ENCODE measurements around the gene SLBP.

SLBP gene

GRCh38 chr4:1670279-1670678, 41.8 kb downstream of the SLBP start:
- DNase-seq = no peak

- no peak for DNase-seq
These were observed 42.3 kb downstream of the SLBP start for GRCh38 chr4:1669850-1670249.

- no peak for DNase-seq
These were observed 42.8 kb downstream of the SLBP start for GRCh38 chr4:1669270-1669669.

DNA sequence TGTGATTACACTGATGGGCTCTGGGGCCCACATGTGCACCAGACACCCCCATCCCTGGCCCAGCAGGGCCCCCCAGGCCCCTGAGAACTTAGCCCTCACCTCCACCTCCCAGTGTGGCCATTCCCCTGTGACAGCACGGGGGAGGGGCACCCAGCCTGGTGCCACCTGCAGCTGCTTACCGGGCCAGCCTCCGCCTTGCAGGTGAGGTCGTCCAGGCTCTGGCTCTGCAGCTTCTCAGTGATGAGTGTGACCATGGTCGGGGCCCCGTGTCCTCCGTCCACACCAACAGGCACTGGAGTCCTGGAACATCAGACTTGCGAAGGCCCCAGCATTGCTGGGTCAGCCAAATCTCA, 43.7 kb downstream of the SLBP start:
- DNase-seq = no peak

DNA sequence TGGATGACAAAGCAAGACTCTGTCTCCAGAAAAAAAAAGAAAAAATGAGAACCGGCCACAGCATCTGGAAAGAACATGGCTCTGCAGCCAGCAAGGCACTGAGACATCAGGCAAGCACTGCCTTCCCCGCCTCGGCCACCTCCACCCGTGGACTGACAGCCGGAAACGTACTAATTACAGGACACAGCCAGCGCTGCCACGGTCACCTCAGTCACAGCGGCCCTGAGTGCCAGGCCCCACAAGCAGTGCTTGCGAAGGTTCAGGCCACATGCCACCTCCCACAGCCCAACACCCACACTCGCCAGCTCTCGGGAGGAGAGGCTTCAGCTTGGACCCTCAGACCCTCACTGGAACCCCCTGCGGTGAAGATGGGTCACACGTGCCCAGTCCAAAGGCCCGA, 44.8 kb downstream of the SLBP start:
- no peak for DNase-seq

DNA sequence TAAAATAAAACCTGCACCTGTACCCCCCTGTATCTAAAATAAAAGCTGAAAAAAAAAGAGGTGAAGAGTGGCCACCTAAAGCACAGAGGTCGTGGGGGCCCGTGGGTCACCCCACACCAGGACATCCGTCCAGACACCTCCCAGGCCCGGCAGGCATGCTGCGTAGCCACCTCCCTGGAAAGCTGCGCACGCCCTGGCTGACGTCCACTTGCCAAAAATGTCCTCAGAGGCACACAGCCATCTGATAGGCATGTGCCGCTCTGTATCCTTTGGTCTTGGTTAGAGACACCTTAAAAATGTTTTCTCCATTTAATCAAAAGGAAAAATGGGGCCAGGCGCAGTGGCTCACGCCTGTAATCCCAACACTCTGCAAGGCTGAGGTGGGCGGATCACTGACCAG, 45.7 kb downstream of the SLBP start:
- DNase-seq = no peak

DNA sequence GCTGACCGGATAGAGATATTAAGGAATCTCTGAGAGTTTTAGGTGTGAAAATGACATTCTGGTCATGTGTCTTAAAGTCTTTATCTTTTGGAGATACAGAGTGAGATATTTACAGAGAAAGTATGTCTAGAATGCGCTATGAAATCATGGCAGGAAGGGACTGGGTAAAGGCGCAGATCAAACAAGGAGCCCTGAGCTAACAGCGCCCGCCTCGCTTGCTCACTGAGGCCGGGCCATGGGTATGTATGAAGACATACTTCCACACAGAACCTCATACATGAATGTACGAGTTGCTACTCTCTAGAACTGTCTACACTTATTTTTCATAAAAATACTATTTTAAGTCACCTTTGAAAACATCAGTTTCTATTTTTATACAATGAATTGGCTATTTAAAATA, 48.0 kb downstream of the SLBP start:
- DNase-seq = no peak

DNA sequence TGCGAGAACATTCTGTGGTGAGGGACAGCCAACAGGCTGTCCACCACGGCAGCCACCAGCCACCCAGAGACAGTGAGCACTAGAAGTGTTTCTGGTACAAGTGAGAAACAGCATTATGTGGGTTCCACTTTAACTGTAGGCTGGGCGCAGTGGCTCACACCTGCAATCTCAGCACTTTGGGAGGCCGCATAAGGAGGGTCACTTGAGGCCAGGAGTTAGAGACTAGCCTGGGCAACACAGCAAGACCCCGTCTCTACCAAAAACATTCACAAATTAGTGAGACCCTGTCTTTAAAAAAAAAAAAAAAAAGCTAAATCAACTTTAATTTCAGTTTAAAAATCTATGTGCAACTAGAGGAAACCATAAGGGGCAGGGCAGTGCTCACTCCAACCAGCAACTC, 48.6 kb downstream of the SLBP start:
- DNase-seq = no peak

- no peak for DNase-seq
These were observed 50.4 kb downstream of the SLBP start for GRCh38 chr4:1661695-1662094.

DNA sequence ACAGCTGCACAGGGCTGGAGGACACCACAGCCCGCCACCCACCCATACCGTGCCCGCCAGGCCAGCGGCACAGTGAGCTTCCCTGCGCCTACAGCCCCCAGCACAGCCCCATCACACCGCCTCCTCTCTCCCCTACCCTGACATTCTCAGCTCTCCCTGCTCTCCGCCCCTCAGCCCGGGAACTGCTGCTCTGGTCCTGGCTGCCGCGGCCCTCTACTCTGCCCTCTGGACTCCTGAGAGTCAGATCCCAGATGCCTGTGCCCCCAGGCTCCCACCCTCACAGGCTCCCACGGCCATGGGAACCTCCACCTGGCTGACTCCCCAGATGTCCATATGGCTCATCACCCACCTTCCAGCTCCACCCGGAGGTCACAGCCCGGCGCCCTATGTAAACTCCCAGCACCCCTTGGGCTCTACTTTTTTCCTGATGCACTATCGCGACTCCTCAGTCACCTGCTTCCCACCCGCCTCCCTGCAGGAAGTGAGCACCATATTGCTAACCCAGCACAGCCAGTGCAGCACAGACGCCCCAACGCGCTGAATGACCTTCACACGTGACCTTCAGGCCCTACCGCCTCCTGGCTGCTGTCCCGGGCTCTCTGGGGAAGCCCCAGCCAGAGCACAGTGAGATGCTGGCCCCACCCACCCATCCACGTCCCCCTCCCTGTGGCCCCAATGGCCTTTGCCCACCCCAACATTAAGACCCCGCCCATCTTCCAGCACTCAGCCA, 51.0 kb downstream of the SLBP start:
- DNase-seq = no peak

DNA sequence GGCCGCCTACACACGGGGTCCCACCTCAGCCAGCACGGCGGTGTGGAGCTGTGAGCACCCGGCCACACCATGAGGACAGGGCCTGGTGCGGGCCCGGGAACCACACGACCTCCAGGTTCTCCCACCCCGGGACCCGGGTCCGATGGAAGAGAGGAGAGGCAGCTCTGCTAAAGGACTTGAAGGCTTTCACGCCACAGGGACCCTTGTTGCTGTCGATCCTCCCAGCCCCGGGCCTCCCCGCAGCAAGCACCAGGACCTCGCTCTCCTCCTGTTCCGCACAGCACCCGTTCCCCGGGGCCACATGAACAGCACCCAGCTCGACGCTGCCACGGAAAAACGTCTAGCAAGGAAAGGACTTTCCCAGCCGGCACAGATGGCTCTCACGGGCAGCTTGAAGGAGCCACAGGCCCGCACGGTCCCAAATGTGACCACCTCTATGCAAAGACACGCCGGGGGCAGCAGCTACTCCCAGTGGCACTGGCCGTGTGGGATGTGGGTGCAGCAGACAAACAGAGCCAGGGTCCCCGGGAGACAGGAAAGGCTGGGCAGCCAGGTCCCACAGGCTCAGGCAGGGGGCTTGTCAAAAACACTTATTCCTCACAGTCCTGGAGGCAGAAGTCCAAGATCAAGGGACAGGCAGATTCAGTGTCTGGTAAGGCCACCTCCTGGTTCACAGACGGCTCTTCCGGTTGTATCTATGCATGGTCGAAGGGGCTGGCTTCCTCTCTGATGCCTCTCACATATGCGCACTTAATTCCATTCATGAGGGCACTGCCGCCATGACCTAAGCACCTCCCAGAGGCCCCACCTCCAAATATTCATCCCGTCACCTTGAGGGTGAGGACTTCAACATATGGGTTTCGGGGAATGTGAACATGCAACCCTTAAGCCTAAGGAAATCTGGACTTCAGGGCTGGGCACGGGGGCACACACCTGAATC, 52.7 kb downstream of the SLBP start:
- DNase-seq = no peak

DNA sequence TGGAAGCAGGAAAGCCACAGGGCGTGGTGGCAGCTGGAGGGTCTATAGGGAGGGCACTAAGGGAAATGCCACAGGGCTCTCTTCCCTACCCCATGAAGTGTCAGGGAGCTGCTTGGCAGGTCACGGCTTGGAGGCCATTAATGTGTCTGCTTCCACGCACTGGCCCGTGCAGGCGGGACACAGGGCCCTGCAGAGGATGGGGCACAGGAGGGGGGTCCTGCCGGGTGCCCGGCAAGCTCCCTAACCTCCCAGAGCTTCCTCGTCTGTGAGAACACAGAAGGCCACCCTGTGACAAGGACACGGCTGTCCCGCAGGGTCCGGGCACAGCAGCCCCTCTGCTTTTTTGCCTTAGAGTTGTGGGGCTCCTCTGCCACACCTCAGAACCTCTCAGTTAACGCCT, 53.5 kb downstream of the SLBP start:
- no peak for DNase-seq

GRCh38 chr4:1658146-1658545, 54.0 kb downstream of the SLBP start:
- DNase-seq = no peak

- DNase-seq = no peak
These were observed 55.1 kb downstream of the SLBP start for GRCh38 chr4:1656986-1657385.

DNA sequence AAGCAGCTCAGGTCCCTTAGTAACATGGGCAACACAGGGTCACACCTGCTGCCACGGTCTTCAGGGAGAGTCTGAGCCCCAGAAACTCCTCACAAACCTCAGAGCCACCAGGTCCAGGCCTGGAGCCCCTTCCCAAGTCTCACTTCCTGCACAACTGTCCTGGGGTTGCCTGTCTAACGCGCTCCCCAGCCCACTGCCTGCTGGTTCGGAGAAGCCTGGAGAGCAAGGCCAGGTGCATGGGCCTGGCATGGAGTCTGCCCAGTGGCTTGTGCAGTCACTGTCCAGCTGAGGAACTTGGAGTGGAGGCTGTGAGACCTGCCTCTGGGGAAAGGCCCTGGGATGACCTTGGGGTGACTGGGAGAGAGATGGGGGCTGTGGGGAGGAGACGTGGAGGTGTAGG, 56.0 kb downstream of the SLBP start:
- no peak for DNase-seq

GRCh38 chr4:1655676-1656075, 56.4 kb downstream of the SLBP start:
- no peak for DNase-seq

GRCh38 chr4:1655081-1655480, 57.0 kb downstream of the SLBP start:
- no peak for DNase-seq

GRCh38 chr4:1654216-1654955, 57.7 kb downstream of the SLBP start:
- DNase-seq = no peak

DNA sequence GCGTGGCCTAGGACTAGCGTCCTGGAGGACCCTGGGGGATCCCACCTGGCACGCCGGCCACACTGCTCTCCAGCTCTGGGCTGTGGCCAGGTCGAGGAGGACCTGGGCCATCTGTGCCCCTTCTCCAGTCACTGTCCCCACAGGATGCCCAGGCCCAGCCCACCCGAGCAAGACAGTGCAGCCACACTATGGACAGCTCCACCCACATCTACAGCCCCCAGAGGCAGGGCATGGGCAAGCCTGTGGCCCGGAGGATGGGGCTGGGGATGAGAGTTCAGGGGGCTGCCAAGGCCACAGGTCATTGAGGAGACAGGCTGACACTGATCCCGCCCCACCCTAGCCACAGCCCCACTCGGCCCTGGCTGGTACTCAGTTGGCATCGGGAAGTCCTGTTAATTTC, 58.3 kb downstream of the SLBP start:
- DNase-seq = no peak

- DNase-seq = no peak
These were observed 60.0 kb downstream of the SLBP start for GRCh38 chr4:1652088-1652487.

DNA sequence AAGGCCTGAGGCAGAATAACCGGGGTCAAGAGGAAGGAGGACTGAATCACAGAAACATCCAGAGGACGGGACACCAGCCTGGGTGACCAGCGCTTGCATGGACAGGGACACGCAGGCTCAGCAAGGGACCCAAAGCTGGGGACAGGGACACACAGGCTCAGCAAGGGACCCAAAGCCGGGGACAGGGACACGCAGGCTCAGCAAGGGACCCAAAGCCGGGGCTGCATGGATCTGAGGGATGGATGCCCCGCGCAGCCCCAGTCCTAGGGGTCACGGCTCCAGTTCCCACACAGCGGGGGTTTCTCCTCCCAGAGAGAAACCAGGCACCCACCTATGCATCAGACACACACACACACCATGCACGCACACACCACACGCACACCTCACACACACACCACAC, 60.5 kb downstream of the SLBP start:
- no peak for DNase-seq

- no peak for DNase-seq
These were observed 63.2 kb downstream of the SLBP start for GRCh38 chr4:1648962-1649361.

DNA sequence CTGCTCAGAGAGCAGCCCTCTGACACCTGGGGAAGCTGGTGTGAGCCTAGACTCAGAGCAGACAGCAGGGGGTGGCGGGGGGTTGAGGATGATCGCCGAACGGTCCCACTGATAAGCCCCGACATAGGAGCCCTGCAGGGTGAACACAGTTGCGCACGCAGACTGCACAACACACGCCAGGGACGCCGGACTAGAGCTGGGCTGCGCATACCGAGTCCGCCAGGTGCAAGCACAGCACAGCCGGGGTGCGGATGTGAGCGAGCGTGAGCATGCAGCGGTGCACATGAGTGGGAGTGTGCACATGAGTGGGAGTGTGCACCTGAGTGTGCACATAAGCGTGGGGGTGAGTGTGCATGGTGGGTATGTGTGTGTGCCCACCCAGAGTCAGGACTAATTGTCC, 64.7 kb downstream of the SLBP start:
- no peak for DNase-seq

DNA sequence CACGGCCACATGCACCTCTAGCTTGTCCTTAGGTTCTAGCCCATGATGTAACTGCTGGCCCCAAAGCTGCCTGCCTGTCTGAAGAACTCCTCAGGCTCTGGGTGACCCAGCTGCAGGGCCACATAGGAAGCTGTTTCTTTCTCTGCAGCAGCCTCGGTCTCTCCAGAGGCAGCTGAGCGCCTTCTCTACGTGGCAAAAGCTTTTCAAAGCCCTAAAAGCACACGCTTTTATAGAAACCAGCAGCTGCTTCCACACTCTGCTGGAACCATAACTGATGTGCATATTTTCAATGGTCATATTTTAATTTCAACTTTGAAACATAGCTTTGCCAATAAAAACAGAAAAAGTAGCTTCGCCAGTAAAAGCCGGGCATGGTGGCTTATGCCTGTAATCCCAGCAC, 65.4 kb downstream of the SLBP start:
- no peak for DNase-seq

Measured in stimulated activated CD4-positive, alpha-beta T cell treated with anti-CD3 and anti-CD28 coated beads, Interleukin-4, amount 100 ng/mL, for 1 hour (primary cell).